GM21367 (cell line): ENCODE results near the gene C17orf107.
"Not testable (repeated sequence)": the region's sequence is repeated elsewhere in the genome, so short reads cannot be mapped to it uniquely, and the experiment has no call there.

Source experiments
- ATAC-seq: cut with Tn5 transposase; IDR thresholded peaks from one replicate; pipeline ENCODE4 v1.9.1; 2021; ENCODE audit not compliant: unreplicated experiment

The C17orf107 gene

DNA sequence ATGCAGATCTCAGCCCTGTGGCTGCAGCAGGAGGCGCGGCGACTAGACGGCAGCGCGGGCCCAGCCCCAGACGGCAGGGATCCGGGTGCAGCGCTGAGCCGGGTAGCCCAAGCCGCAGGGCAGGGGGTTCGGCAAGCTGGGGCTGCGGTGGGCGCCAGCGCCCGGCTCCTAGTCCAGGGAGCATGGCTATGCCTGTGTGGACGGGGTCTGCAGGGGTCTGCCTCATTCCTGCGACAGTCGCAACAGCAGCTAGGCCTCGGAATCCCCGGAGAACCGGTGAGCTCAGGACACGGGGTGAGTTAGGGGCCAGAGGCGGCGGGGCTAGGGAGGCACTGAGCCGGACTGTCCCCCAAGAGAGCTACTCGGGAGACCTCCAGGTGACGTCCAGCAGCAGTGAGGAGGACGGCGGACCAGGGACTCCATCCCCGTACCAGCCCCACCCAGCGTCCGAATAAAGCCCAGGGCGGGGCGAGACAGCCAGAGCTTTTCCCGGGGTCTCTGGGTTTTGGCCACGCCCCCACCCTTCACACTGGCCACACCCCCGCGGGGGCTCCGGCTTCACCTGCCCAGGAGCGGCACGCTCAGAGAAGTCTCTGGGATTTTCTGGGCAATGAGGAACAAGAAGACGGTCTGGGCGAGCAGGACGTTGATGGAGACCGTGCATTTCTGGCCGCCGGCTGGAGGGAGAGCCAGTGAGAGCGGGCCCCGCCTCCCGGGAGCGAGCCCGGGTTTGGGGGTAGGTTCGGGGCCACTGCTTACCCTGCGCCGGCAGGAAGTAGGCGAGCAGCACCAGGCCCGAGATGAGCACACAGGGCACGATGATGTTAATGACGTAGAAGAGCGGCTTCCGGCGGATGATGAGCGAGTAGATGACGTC is 1.1 kb downstream of the C17orf107 start:
- no peak for ATAC-seq

DNA sequence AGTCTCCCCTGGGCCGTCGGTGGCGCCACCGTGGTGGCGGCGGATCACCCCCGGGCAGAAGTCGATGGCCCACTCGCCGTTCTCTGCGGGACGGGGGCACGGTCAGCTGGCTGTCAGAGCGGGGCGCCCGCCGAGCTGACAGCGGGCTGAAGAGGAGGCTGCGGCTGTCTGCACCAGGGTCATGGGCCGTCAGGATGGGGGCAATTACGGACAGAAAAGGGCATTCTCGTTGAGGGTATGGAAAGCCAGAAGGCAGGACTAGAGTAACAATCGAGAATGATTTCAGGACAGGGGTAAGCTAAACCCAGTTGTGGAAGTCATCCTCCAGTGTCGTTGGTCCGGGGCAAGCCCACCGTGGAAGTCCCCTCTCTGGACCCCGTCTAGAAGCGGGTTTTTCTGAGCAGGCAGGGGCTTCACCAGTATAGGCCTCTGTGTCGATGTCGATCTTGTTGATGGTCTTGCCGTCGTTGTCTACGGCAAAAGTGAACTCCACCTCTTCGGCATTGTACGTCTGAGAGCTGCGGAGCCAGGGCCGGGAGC is 1.8 kb downstream of the C17orf107 start:
- no peak for ATAC-seq

DNA sequence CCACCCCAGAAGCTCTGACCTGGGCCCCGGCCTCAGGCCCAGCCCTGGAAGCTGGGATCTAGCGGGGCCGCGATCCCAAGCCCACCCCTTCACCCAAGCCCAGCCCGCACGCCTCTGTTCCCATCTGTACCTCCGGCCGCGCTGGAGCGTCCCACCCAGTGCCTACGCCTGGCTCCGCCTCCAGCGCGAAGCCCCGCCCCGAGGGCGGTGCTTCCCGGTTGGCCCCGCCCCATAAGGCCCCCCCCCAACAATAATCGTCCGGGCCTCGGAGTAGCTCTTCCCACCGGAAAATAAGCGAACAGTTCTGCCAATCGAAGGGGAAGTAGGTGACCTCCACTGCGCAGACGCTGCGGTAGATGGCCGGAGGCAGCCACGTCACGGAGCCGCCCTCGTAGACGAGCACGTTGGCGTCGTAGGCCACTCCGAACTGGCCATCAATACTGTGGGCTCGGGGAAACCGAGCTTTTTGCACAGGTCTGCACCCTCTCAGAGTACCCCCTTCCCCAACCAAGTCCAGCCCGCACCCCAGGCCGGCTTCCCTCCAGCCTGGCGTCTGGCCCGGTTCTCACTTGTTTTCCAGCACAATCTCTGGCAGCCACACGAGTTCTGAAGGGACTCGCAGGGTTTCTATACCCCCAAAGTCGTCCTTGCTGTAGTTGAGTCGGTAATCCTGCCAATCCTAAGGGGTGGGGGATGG is 2.5 kb downstream of the C17orf107 start:
- ATAC-seq = no peak

GRCh38 chr17:4902540-4902939 is 3.2 kb downstream of the C17orf107 start:
- ATAC-seq = no peak

DNA sequence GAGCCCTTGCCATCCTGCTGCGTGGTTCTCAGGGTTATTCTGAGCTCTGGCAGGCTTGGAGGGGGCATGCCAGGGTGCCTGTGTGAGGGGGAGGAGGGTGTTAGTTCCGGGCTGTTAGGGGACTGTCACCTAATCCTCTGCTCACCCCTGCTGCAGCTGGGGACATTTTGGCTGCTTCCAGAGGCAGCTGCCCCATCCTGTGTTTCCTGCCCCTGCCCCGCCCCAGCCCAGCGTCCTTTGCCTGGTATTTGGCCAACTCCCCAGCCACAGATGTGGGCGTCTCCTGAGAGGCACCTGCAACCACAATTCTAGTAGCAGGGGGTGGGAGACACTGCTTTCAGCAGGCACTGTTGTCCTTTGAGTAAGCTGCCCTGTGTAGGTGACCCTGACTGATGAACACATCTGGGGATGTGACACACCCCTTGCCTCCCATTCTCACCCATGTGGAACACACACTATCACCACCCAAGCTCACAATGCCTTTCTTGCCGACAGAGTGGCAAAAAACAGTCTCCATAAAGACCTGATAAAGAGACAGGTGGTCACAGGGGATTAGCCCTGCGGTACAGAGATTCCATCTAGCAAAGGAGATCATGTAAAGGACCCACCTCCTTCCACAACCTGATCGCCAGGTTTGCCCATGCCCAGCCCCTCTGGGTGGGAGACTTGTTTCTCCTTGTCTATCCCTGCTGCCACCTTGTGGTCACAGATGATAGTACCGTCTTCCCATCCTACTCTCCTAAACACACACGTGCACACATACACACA is 3.9 kb downstream of the C17orf107 start, which contains the start of gene CHRNE:
CHRNE (minus strand) TSS at position 48 of the 768 bp plus-strand sequence; CDS start at position 13, 35 bp downstream.
- no peak for ATAC-seq

DNA sequence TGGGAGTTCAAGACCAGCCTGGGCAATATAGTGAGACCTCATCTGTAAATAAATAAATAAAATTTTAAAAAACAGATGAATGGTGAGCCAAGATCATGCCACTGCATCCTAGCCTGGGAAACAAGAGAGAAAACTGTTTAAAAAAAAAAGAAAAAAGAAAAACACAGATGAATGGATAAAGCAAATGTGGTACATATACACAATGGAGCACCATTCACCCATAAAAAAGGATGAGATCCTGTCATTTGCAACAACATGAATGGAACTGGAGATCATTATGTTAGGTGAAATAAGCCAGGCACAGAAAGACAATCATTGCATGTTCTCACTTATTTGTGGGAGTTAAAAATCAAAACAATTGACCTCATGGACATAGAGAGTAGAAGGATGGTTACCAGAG is 7.3 kb downstream of the C17orf107 start:
- not testable (repeated sequence) for ATAC-seq

DNA sequence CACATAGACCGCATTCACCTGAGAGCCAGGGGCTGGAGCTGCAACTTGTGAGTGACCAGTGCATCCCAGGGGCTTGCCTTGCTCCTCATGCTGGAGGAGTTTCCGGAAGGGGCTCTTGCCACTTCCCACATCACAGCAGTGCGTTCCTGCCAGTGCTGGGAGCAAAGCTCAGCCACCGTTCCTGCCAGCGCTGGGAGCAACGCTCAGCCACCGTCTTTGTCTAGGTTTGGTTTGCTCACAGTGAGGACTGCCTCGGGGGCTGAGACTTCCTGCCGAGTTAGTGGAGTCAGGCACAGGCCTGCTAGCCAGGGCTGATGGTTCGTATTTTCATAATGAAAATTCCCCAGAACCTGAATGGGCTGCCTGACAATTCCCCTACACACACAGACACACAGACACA is 9.0 kb downstream of the C17orf107 start:
- ATAC-seq = no peak

DNA sequence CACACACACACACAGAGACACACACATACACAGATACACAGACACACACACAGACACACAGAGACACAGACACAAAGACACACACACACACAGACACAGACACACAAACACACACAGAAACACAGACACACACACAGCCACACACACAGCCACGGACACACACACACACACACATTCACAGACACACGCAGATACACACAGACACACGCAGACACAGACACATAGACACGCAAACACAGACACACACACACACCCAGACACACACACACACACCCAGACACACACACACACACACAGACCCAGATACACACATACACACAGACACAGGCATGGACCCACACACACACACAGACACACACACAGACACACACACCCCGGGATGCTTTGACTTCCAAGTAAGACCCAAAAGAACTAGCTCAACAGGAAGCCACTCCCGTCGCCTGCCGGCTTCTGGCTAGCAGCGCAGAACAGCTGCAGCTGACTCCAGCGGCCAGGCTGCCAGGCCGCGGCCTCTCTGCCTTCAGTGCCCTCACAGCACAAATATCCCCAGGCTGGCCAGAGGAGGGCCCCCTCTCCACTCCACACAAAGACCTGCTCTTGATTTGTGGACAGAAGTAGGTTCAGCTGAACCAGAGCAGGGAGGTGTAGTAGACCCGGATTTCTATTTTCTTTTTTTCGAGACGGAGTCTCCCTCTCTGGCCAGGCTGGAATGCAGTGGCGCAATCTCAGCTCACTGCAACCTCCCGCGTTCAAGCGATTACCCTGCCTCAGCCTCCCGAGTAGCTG is 9.6 kb downstream of the C17orf107 start:
- ATAC-seq = no peak

GRCh38 chr17:4913994-4914393 is 14.7 kb downstream of the C17orf107 start:
- ATAC-seq = no peak

- not testable (repeated sequence) for ATAC-seq
Observed at GRCh38 chr17:4914551-4914950, 15.2 kb downstream of the C17orf107 start.

- ATAC-seq = no peak
Observed at GRCh38 chr17:4919511-4920047, 20.2 kb downstream of the C17orf107 start.

- no peak for ATAC-seq
Observed at GRCh38 chr17:4920351-4921048, 21.2 kb downstream of the C17orf107 start.

DNA sequence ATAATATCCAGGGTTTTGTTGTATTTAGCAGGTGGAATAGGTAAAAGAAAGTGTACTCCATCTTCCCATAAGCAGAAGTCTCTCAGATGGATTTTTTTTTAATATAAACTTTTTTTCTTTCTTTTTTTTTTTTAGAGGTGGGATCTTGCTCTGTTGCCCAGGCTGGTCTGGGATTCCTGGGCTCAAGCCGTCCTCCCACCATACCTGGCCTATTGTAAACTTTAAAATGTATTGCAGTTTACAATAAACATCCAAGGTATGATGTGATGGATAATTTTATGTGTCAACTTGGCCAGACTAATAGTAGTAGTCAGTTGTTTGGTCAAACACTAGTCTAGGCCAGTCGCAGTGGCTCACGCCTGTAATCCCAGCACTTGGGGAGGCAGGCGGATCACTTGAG is 22.0 kb downstream of the C17orf107 start:
- no peak for ATAC-seq

DNA sequence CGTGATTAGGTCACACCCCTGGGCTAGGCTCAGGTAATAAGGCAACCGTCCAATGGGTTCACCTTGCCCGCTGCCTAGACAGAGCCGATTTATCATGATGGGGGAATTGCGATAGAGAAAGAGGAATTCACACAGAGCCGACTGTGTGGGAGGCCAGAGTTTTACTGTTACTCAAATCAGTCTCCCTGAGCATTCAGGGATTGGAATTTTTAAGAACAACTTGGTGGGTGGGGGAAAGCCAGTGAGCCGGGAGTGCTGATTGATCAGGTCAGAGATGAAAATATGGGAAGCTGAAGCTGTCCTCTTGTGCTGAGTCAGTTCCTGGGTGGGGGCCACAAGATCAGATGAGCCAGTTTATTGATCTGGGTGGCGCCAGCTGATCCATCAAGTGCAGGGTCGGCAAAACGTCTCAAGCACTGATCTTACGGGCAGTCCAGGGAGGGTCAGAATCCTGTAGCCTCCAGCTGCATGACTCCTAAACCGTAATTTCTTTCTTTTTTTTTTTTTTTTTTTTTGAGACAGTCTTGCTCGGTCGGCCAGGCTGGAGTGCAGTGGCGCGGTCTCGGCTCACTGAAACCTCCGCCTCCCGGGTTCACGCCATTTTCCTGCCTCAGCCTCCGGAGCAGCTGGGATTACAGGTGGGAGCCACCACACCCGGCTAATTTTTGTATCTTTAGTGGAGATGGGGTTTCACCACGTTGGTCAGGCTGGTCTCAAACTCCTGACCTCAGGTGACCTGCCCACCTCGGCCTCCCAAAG is 27.4 kb downstream of the C17orf107 start:
- ATAC-seq = not testable (repeated sequence)

DNA sequence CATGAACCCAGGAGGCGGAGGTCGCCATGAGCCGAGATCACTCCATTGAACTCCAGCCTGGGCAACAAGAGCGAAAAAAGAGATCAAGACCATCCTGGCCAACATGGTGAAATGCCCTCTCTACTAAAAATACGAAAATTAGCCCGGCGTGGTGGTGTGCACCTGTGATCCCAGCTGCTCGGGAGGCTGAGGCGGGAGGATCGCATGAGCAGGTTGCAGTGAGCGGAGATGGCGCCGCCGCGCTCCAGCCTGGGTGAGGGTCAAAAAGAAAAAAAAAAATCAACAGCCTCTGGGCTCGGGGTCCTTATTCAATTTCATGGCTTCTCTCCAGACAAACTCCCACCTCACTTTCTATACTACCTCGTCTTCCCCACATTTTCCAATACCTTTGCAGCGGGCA is 29.5 kb downstream of the C17orf107 start:
- ATAC-seq = no peak

- ATAC-seq = no peak
Observed at GRCh38 chr17:4931963-4932362, 32.6 kb downstream of the C17orf107 start, which contains the start of gene GP1BA. GP1BA (plus strand) TSS chr17:4932277; CDS start chr17:4932605, 328 bp downstream.

DNA sequence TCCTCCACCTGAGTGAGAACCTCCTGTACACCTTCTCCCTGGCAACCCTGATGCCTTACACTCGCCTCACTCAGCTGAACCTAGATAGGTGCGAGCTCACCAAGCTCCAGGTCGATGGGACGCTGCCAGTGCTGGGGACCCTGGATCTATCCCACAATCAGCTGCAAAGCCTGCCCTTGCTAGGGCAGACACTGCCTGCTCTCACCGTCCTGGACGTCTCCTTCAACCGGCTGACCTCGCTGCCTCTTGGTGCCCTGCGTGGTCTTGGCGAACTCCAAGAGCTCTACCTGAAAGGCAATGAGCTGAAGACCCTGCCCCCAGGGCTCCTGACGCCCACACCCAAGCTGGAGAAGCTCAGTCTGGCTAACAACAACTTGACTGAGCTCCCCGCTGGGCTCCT is 33.4 kb downstream of the C17orf107 start:
- ATAC-seq = no peak

GRCh38 chr17:4933646-4934045 is 34.3 kb downstream of the C17orf107 start:
- no peak for ATAC-seq
